ENCODE measurements around the gene DPM2.

- TF ChIP-seq CTCF (IDR thresholded peaks at IDR 0.05; ENCODE audit: low read depth, low read length) (no peak), EZH2phosphoT487 (IDR thresholded peaks at IDR 0.05; ENCODE audit: low read depth) (no peak)
Measured at GRCh38 chr9:127908660-127908926, 29.1 kb downstream of the DPM2 start.

Measured in OCI-LY3 (cell line).